Uterus (tissue), 4 donors: Measurements from ENCODE around the gene GNAO1. TPM values are rescaled to one million over a fixed set of nuclear protein-coding genes. Genes with fewer than 3 reads are reported as not detected.

Experiments
- DNase-seq, 2 donors: peaks; one replicate each; pipeline ENCODE4 v3.0.0-alpha.2; 2019 to 2020
- H3K27ac ChIP-seq, 2 donors: fragments of 200-600 bp; sonication (generic); 1 replicate in 1 of 2; 2 replicates in 1 of 2; pipeline ENCODE4 v1.5.1; 2016 to 2018
- H3K27me3 ChIP-seq, 2 donors: fragments of 200-600 bp; sonication (generic); one replicate each; pipeline ENCODE4 v1.5.1; 2018 to 2019; ENCODE audit warnings: control low read depth in 1 of 2
- H3K36me3 ChIP-seq, 2 donors: fragments of 200-600 bp; sonication (generic); one replicate each; pipeline ENCODE4 v1.5.1; 2019; ENCODE audit warnings: control low read depth in 1 of 2
- H3K4me1 ChIP-seq, 2 donors: fragments of 200-600 bp; sonication (generic); one replicate each; pipeline ENCODE4 v1.5.1; 2018 to 2019; ENCODE audit warnings: control low read depth in 1 of 2
- H3K4me3 ChIP-seq, 2 donors: fragments of 200-600 bp; sonication (generic); 1 replicate in 1 of 2; 2 replicates in 1 of 2; pipeline ENCODE4 v1.5.1; 2018 to 2019; ENCODE audit warnings: mild to moderate bottlenecking in 1 of 2
- H3K9me3 ChIP-seq, 2 donors: fragments of 200-600 bp; sonication (generic); one replicate each; pipeline ENCODE4 v1.5.1; 2019; ENCODE audit warnings: control low read depth in 1 of 2
- CTCF ChIP-seq, 4 experiments: fragments of 200-600 bp in 2 of 4; fragments of 450-650 bp in 2 of 4; sonication (generic) in 2 of 4; IDR thresholded peaks; one replicate each; pipeline ENCODE4 v1.5.1; 2016 to 2019; ENCODE audit warnings: antibody characterized with exemption in 4 of 4, mild to moderate bottlenecking in 2 of 4, moderate library complexity in 1 of 4
- POLR2A ChIP-seq, 2 donors: fragments of 450-650 bp; IDR thresholded peaks; one replicate each; pipeline ENCODE4 v1.6.1; 2016; ENCODE audit warnings: antibody characterized with exemption in 2 of 2, mild to moderate bottlenecking in 1 of 2, moderate library complexity in 1 of 2
- intact Hi-C: fragments of 100-400 bp; cut with DNase I; formaldehyde crosslinking; loops from one replicate; pipeline ENCODE4 v1.15.1; 2023; ENCODE audit warnings: low total_unique reads
- total RNA-seq, 4 donors: library from RNA; depleted of rRNA in 3 of 4; stranded (reverse); fragments of >200 nt in 3 of 4; gene quantifications; one replicate each; pipeline versions ENCODE4 v1.1.0 to v1.2.4, GENCODE V29; 2014 to 2023
- donor health status: DM: yes; HTN: yes; CAD: no.

Gene GNAO1
- total RNA-seq, 4 donors from 2014 or later: 0.26 to 7.2 (median 1.6) TPM; not detected in 1

GRCh38 chr16:56336711-56337110, 145.4 kb downstream of the GNAO1 start:
- no peaks in the 10 kb centered on the region for H3K9me3 ChIP-seq
- H3K4me3 ChIP-seq: no peak overlapping the region
- no peak overlapping the region for H3K27ac ChIP-seq
- H3K27me3 ChIP-seq: no peaks in the 10 kb centered on the region
- no peaks in the 10 kb centered on the region for H3K36me3 ChIP-seq
- no peaks in the 10 kb centered on the region for H3K4me1 ChIP-seq
- TF ChIP-seq POLR2A (IDR thresholded peaks at IDR 0.05) (no peak), CTCF (IDR thresholded peaks at IDR 0.05) (no peak)
- intact Hi-C loops: no loop called here
- DNase-seq: no peak

GRCh38 chr16:56337131-56337857, 146.0 kb downstream of the GNAO1 start:
- TF ChIP-seq CTCF (IDR thresholded peaks at IDR 0.05) (no peak), POLR2A (IDR thresholded peaks at IDR 0.05) (no peak)
- H3K36me3 ChIP-seq: no peaks in the 10 kb centered on the region
- no peaks in the 10 kb centered on the region for H3K9me3 ChIP-seq
- H3K4me1 ChIP-seq: no peaks in the 10 kb centered on the region
- H3K4me3 ChIP-seq: no peak overlapping the region
- intact Hi-C loops: no loop called here
- no peak overlapping the region for H3K27ac ChIP-seq
- no peak for DNase-seq
- no peaks in the 10 kb centered on the region for H3K27me3 ChIP-seq

- DNase-seq: no peak
- TF ChIP-seq CTCF (IDR thresholded peaks at IDR 0.05) (no peak), POLR2A (IDR thresholded peaks at IDR 0.05) (no peak)
- Histone ChIP-seq H3K27ac (no peak overlapping the region), H3K36me3 (no peaks in the 10 kb centered on the region), H3K27me3 (no peaks in the 10 kb centered on the region), H3K9me3 (no peaks in the 10 kb centered on the region), H3K4me1 (no peaks in the 10 kb centered on the region), H3K4me3 (no peak overlapping the region)
- intact Hi-C loops: no loop called here
These were observed 146.6 kb downstream of the GNAO1 start for GRCh38 chr16:56337858-56338325.

GRCh38 chr16:56338566-56339318, 147.5 kb downstream of the GNAO1 start:
- DNase-seq: no peak
- H3K27me3 ChIP-seq: no peaks in the 10 kb centered on the region
- H3K27ac ChIP-seq: no peak overlapping the region
- H3K4me3 ChIP-seq: no peak overlapping the region
- intact Hi-C loops: no loop called here
- TF ChIP-seq POLR2A (IDR thresholded peaks at IDR 0.05) (no peak), CTCF (IDR thresholded peaks at IDR 0.05) (no peak)
- no peaks in the 10 kb centered on the region for H3K36me3 ChIP-seq
- no peaks in the 10 kb centered on the region for H3K9me3 ChIP-seq
- no peaks in the 10 kb centered on the region for H3K4me1 ChIP-seq
